ENCODE results near the gene PACSIN1. TPM values are rescaled to one million over a fixed set of nuclear protein-coding genes. Genes with fewer than 3 reads are reported as not detected.

PACSIN1 gene
- polyA plus RNA-seq, 1 donor (not counting 4 experiments of a cell fraction or from before 2014, with no cell fraction given), result not detected

- Histone ChIP-seq H3K9me3 (ENCODE audit: control insufficient read depth, low read depth, low read length) (no peaks in the 10 kb centered on the region), H3K27me3 (ENCODE audit: control insufficient read depth, extremely low read depth, insufficient read depth, low read length) (peaks cover 6% of the 10 kb centered on the region), H3K9ac (ENCODE audit: control insufficient read depth, extremely low read depth, insufficient read depth, low read length) (no peak overlapping the region), H3K4me1 (ENCODE audit: control insufficient read depth, extremely low read depth, insufficient read depth, low read length) (no peaks in the 10 kb centered on the region), H3K4me3 (ENCODE audit: control insufficient read depth in 2 of 3, extremely low read depth in 1 of 3, insufficient read depth in 2 of 3, low read depth in 1 of 3, low read length in 3 of 3) (no peak overlapping the region), H3K9me1 (ENCODE audit: control insufficient read depth, extremely low read depth, insufficient read depth, low read length) (no peaks in the 10 kb centered on the region), H3K4me2 (ENCODE audit: control insufficient read depth, extremely low read depth, insufficient read depth, low read depth, low read length) (no peak overlapping the region), H3K79me2 (ENCODE audit: control insufficient read depth, insufficient read depth, low read length) (no peaks in the 10 kb centered on the region), H3K36me3 (ENCODE audit: control insufficient read depth in 2 of 2, extremely low read depth in 1 of 2, insufficient read depth in 2 of 2, low read length in 2 of 2) (no peaks in the 10 kb centered on the region), H4K20me1 (ENCODE audit: control insufficient read depth, extremely low read depth, insufficient read depth, low read length) (no peaks in the 10 kb centered on the region), H3K27ac (ENCODE audit: control insufficient read depth, insufficient read depth, low read length) (no peak overlapping the region), H2AFZ (ENCODE audit: control insufficient read depth, low read length) (no peak overlapping the region)
- DNase-seq (ENCODE audit: low read depth, low spot score) (no peak), FAIRE-seq (no peak)
- dilution Hi-C loops (cut with MboI; ENCODE audit: extremely low pct_ligation_motif_present, low sequenced_read_pairs), result no loop called here
- no peak for TF ChIP-seq CTCF (optimal IDR thresholded peaks at IDR 0.05 in 1 of 3, IDR thresholded peaks at IDR 0.05 in 1 of 3, conservative IDR thresholded peaks at IDR 0.05 in 1 of 3; ENCODE audit: extremely low read depth in 1 of 3, insufficient read depth in 2 of 3, low read length in 3 of 3)
- no peak for TF ChIP-seq EZH2 (IDR thresholded peaks at IDR 0.05; ENCODE audit: low read length)
Measured at GRCh38 chr6:34520645-34521462, 55.0 kb downstream of the PACSIN1 start.

- Histone ChIP-seq H3K79me2 (ENCODE audit: control insufficient read depth, insufficient read depth, low read length) (no peaks in the 10 kb centered on the region), H3K9ac (ENCODE audit: control insufficient read depth, extremely low read depth, insufficient read depth, low read length) (no peak overlapping the region), H3K9me3 (ENCODE audit: control insufficient read depth, low read depth, low read length) (no peaks in the 10 kb centered on the region), H3K4me2 (ENCODE audit: control insufficient read depth, extremely low read depth, insufficient read depth, low read depth, low read length) (no peak overlapping the region), H3K27ac (ENCODE audit: control insufficient read depth, insufficient read depth, low read length) (no peak overlapping the region), H3K4me1 (ENCODE audit: control insufficient read depth, extremely low read depth, insufficient read depth, low read length) (no peaks in the 10 kb centered on the region), H3K36me3 (ENCODE audit: control insufficient read depth in 2 of 2, extremely low read depth in 1 of 2, insufficient read depth in 2 of 2, low read length in 2 of 2) (no peaks in the 10 kb centered on the region), H4K20me1 (ENCODE audit: control insufficient read depth, extremely low read depth, insufficient read depth, low read length) (no peaks in the 10 kb centered on the region), H3K4me3 (ENCODE audit: control insufficient read depth in 2 of 3, extremely low read depth in 1 of 3, insufficient read depth in 2 of 3, low read depth in 1 of 3, low read length in 3 of 3) (no peak overlapping the region), H3K9me1 (ENCODE audit: control insufficient read depth, extremely low read depth, insufficient read depth, low read length) (no peaks in the 10 kb centered on the region), H3K27me3 (ENCODE audit: control insufficient read depth, extremely low read depth, insufficient read depth, low read length) (no peaks in the 10 kb centered on the region), H2AFZ (ENCODE audit: control insufficient read depth, low read length) (no peak overlapping the region)
- FAIRE-seq (no peak), DNase-seq (ENCODE audit: low read depth, low spot score) (no peak)
- dilution Hi-C loops (cut with MboI; ENCODE audit: extremely low pct_ligation_motif_present, low sequenced_read_pairs), result no loop called here
- TF ChIP-seq CTCF (optimal IDR thresholded peaks at IDR 0.05 in 1 of 3, IDR thresholded peaks at IDR 0.05 in 1 of 3, conservative IDR thresholded peaks at IDR 0.05 in 1 of 3; ENCODE audit: extremely low read depth in 1 of 3, insufficient read depth in 2 of 3, low read length in 3 of 3) (no peak), EZH2 (IDR thresholded peaks at IDR 0.05; ENCODE audit: low read length) (no peak)
Measured at GRCh38 chr6:34521463-34522285, 55.8 kb downstream of the PACSIN1 start.

Measured in keratinocyte (primary cell).